Fibroblast of skin of left quadriceps (primary cell): Measurements from ENCODE around the gene TIMM10.

Source experiments
- DNase-seq, 2 experiments: peaks; one replicate each; pipeline ENCODE4 v3.0.0-alpha.2; 2013; ENCODE audit warnings: low read depth in 2 of 2

Gene TIMM10

GRCh38 chr11:57484141-57484710 is 46.3 kb downstream of the TIMM10 start:
- DNase-seq: no peak

- no peak for DNase-seq
These were observed 47.0 kb downstream of the TIMM10 start for GRCh38 chr11:57483562-57483918.

GRCh38 chr11:57482782-57483561 is 47.6 kb downstream of the TIMM10 start:
- DNase-seq: no peak

GRCh38 chr11:57481915-57482781 is 48.4 kb downstream of the TIMM10 start:
- DNase-seq: no peak

GRCh38 chr11:57481315-57481714 is 49.2 kb downstream of the TIMM10 start:
- no peak for DNase-seq

- DNase-seq: no peak
These were observed 50.0 kb downstream of the TIMM10 start for GRCh38 chr11:57480409-57481137.

- no peak for DNase-seq
These were observed 50.6 kb downstream of the TIMM10 start for GRCh38 chr11:57479911-57480310.

GRCh38 chr11:57479021-57479663 is 51.4 kb downstream of the TIMM10 start:
- no peak for DNase-seq
